GM21786 (cell line): ENCODE data around the gene RAB11B.
"Not testable (repeated sequence)": the region's sequence is repeated elsewhere in the genome, so short reads cannot be mapped to it uniquely, and the experiment has no call there.

Experiments used
- ATAC-seq: cut with Tn5 transposase; IDR thresholded peaks from one replicate; pipeline ENCODE4 v1.9.1; 2021; ENCODE audit not compliant: unreplicated experiment

RAB11B gene

DNA sequence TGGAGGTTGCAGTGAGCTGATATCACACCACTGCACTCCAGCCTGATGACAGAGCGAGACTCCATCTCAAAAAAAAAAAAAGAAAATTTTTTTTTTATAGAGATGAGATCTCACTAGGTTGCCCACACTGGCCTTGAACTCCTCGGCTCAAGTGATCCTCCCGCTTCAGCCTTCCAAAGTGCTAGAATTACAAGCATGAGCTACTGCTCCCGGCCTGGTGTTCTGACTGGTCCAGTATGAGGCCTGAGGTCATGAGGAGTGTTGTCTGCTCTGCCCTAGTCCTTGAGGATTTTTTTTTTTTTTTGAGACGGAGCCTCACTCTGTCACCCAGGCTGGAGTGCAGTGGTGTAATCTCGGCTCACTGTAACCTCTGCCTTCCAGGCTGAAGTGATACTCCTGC lies 35.2 kb downstream of the RAB11B start:
- ATAC-seq: not testable (repeated sequence)

DNA sequence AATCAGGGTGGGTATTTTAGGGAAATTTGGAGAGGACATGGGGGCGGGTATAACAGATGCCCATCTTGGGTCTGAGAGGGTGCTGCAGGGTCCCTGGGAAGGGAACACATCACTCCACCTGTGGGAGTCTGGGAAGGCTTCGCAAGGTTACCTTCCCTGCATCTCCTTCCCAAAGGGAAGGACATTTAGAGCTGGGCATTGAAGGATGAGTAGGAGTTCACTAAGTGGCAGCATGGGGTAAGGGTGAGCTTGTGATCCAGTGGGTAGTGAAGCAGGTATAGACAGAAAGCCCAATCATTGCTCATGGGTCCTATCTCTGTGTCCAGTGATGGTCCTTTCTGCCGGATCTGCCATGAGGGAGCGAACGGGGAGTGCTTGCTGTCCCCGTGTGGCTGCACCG lies 36.1 kb downstream of the RAB11B start:
- no peak for ATAC-seq

DNA sequence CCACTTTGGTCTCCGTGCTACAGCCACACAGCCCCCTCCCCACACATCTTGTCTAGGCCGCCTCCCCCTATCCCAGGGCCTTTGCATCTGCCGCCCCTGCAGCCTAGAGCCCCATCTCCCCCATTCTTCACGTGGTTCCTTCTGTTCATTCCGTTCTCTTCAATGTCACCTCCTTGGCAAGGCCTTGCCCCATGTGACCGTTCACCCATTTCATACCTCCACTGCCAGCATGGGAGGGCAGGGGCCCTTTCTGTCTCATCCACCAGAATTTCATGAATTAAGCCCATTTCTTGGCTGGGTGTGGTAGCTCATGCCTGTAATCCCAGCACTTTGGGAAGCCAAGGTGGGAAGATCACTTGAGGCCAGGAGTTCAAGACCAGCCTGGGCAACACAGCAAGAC lies 38.9 kb downstream of the RAB11B start:
- no peak for ATAC-seq

DNA sequence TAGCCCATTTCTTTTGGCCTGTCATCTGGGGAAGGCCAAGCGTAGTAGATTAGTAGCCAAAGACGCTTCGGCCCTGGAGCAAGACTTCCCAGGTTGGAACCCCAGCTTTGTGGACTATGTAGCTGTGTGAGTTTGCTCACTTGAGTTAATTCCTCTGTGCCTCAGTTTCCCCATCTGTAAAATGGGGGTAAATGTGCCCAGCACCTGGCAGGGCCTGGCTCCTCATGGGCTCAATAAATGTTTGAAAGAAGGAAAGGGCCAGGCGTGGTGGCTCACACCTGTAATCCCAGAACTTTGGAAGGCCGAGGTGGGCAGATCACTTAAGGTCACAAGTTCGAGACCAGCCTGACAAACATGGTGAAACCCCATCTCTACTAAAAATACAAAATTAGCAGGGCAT lies 39.7 kb downstream of the RAB11B start:
- ATAC-seq: no peak

DNA sequence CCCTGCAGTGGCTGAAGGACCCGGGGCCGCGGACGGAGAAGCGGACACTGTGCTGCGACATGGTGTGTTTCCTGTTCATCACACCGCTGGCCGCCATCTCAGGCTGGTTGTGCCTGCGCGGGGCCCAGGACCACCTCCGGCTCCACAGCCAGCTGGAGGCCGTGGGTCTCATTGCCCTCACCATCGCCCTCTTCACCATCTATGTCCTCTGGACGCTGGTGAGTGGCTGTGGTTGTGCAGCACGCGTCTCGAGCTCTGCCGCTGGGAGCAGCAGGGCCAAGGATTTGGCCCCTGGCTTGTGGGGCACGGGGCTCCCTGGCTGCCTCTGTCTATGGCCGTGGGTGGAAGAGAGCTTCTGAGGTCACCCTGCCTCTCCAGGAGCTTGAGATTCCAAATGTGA lies 40.5 kb downstream of the RAB11B start:
- ATAC-seq: no peak

DNA sequence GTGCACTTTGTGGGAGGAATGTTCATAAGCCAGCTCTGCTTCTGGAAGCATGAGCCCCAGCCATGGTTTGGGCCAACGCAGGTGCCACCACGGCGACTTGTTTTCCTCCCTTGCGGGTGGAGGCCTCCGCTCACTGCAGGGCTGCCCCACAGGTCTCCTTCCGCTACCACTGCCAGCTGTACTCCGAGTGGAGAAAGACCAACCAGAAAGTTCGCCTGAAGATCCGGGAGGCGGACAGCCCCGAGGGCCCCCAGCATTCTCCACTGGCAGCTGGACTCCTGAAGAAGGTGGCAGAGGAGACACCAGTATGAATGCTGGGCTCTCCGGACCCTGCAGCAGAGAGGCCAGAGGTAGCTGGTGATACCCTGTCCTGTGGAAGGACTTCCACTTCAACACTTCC lies 48.1 kb downstream of the RAB11B start:
- ATAC-seq: no peak

DNA sequence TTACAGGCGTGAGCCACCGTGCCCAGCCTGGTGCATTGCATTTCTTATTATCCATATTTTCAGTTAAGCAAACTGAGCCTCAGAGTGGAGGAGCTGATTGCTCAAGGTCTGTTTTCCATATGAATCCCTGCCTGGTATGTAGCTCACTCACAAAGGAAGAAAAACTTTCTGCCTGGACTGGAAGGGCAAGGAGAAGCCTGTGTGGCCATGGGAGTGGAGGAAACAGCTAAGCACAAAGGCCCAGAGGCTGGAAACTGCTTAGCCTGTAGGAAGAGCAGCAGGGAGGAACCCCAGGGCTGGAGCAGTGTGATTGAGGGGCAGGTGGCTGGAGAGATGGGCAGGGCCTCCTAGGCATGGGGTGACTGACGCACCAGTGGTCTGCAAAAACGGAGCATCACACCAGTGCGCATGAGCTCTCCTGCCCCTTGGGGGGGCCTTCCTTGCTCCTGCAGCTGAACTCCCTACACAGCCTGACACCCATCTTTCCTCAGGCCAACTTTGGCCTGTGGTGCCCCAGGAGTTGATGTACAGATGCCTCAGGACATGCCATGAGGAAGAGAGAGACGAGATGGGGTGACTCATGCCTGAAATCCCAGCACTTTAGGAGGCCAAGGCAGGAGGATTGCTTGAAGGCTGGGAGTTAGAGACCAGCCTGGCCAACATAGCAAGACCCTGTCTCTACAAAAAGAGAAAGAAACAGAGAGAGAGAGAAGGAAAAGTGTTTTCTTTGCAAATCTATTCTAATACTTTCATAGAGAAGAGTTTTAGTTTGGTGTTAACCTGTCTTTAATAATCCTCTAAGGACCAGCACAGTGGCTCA lies 51.8 kb downstream of the RAB11B start:
- no peak for ATAC-seq

DNA sequence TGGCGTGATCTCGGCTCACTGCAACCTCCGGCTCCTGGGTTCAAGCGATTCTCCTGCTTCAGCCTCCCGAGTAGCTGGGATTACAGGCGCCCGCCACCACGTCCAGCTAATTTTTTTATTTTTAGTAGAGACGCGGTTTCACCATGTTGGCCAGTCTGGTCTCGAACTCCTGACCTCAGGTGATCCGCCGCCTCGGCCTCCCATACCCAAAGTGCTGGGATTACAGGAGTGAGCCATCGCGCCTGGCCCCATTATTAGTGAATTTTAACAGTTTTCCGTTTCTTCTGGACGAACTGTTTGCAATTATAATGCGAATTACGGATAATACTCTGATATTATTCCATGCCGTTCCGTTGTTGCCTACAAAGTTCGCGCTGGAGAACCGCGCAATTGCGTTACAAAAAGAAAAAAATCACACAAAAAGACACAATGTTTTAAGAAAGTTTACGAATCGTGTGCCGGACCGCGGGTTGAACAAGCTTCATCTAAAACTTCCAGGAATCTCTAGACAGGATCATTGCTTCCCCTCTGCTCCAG lies 54.0 kb downstream of the RAB11B start:
- not testable (repeated sequence) for ATAC-seq

DNA sequence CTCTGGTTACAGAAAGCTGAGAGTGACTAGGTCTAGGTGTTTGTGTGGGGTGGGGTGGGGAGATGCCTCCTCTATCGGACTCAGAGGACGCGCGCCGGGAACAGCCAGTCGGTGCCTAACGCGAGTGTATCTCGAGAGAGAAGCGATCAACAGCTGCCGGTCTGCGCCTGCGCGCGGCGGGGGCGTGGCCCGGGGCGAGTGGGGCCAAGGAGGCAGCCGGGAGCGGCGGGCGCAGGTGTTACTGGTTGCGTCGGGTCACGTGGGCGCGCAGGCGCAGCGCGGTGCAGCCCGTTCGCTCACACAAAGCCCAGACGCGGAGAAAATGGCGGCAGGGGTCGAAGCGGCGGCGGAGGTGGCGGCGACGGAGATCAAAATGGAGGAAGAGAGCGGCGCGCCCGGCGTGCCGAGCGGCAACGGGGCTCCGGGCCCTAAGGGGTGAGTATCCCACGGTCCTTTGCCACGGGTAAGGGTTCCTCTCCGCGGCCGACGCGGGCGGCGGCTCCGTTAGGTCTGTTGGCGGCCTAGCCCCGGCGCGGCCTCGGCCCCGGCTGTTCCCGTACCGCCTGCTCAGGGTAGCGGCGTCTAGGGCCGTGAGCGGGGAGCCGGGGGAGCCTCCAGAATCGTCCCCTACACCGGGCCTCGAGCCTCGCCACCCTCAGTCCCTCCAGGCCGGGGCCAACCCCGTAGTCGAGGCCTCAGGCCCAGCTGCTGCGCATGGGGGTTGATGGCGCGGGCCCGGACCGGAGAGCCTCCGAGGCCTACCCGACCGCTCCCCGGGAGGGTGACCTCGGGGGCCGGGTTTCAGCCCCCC lies 54.7 kb downstream of the RAB11B start, which contains the start of gene HNRNPM:
TSS of gene HNRNPM (plus strand) at position 299 of the 811 bp plus-strand sequence. CDS start at position 323, 24 bp downstream.
- peak; percentile 71 for ATAC-seq

DNA sequence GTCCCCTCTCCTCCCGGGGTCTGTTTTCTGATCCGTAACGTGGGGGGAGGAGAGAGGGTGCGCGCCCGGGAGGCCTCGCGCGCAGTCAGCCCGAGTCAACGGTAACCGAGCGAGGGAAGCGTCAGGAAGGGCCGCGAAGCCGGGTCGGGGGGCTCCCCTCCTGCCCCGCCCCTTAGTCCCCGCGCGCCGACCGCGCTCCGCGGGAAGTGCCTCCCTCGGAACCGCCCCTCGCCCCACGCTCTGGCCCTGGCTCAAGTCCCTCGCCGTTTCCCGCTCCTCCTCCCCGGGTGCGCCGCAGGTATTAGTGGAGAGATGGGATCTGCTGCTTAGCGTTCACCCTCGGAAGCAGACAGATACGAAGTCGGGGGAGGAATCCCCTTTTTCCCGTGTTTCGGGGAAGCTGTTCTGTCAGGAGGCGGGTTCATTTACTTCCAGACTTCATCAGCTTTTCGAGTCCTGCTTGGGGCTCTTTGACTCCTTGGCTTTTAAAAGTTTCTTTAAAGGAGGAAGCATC lies 55.4 kb downstream of the RAB11B start:
- ATAC-seq: peak; percentile 22

DNA sequence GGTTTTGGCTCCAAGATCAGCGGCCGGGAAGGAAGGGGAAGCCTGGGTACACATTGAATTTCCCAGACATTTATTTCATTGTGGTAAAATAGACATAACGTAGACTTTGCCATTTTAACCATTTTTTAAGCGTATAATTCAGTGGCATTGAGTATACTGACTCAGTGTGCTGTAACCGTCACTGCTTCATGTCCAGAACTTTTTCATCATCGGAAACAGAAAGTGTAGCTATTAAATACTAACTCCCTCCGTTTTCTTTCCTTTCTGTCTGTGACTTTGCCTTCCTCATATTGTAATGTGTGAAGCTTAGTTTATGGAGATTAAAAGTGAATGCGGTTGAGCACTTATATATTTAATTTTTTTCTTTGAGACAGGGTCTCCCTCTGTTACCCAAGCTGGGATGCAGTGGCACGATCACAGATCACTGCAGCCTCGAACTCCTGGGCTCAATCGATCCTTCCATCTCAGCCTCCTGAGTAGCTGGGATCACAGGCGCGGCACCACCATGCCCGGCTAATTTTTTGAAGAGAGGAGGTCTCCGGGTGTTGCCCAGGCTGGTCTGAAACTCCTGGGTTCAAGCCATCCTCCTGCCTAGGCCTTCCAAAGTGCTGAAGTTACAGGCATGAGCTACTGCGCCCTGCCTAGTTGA lies 56.0 kb downstream of the RAB11B start:
- ATAC-seq: no peak

DNA sequence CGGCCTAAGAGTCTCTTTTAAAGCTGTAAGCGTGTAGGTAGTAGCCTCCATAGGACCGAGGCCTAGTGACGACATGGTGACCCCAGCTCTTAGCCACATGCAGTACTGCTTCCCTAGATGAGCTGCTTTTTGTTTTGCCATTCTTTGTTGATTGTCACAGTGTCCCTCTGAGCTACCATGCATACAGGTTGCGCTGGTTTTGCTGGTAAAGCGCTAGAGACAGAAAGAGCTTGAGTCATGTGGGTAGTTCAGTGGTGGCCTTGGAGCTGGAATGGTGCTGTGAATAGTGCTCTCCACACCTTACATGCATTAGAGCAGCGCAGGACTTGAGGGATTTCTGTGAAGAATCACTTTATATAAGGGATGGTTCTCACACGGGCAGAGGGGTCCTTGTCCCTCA lies 59.7 kb downstream of the RAB11B start:
- no peak for ATAC-seq

DNA sequence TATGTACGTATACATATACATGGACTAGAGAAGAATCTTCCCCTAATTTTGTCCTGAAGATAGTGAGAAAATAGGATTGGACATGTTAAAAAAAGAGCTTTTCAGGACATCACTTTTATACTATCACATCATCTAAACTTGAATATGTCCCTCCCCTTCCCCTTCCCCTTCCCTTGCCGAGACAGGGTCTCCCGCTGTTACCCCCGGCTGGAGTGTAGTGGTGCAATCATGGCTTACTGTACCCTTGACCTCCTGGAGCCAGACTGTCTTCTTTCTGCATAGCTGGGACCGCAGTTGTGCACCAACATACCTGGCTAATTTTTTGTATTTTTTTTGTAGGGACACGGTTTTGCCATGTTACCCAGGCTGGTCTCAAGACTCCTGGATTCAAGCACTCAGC lies 61.2 kb downstream of the RAB11B start:
- no peak for ATAC-seq

DNA sequence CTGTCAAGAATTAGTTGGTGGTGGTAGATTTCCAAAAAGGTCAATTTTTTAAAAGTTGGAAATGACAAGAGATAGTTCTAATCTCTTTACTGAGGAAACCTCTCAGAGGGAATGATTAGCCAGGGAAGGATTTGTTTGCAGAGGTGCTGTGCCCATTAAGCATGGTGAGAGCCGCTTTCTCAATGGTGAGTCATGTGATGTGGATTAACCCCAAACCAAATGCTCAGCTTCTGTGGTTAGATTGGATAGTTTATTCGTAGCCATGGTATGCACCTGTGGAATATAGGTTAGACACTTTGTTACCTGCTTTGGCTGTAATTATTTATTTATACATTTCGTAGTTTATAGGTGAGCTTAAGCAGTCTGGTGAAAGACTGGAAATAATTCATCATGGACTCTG lies 61.7 kb downstream of the RAB11B start:
- no peak for ATAC-seq

DNA sequence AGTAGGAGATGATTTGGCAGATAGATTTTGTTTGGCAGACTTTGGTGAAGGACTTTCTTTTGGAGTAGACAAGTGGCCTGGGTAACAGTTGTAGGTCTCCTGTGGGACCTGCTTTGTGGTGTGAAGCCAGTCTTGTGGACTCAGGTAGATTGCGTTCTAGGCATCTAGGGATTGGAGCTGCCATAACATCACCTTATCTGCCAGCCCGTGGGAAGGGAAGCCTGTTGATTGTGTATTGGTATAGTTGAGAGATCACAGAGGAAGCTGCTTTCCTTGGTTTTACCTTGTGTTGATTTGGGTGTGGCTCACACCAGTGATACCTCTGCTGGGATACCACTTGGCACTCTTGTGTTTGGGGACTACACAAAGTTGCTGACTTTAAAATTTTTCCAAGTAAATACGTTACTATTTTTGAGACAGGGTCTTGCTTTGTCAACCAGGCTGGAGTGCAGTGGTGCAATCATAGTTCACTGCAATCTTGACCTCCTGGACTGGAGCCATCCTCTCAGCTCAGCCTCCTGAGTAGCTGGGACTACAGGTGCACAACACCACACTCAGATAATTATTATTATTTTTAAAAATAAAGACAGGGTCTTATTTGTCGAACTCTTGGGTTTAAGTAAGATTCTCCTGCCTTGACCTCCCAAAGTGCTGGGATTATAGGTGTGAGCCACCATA lies 62.4 kb downstream of the RAB11B start:
- ATAC-seq: no peak

DNA sequence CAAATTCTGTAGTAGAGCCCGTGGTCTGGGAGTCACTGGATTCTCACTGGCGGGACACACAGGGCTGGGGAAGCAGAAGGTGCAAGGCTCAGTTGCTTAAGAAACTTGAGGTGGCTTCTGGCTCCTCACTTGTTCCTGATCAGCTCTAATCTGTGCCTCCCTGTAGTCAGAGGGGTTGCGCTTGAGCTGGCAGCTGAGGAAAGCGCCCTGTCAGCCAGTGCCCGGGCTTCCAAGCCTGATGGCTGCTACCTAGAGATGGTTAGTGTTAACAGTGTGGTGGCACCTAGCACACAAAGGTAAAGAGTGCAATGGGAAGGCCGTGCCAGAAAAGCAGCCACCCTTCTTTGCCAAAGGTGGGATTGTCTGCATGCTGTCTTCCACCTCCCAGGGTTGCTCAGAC lies 63.5 kb downstream of the RAB11B start:
- ATAC-seq: no peak
